ENCODE data around the gene MRPS22. TPM values are rescaled to one million over a fixed set of nuclear protein-coding genes. Genes with fewer than 3 reads are reported as not detected.

The MRPS22 gene
- total RNA-seq, 2 experiments from 2014 or later: 39.6 to 42.6 TPM

DNA sequence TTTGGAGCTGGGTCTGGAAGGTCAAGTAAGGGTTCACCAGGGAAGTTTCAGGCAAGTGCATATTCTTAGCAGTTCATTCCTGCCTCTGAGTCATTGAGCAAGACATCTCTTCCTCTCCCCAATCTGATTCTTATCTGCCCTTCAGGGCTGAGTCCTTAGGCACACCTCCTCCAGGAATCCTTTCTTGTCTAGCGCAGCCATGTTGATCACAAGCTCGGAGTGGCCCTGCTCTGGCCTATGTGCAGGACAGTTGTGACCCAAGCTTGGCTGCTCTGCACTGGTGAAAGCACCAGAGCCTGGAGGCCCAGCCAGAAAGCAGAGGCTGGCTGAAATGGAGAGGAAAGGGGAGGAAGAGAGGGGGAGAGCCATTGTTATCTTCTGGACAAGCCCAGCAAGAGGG is 30.9 kb upstream of the MRPS22 start:
- ChIA-PET POLR2A (no interaction called here), CTCF (no interaction called here)
- H3K4me3 Mint-ChIP-seq: no peak overlapping the region
- H3K36me3 Mint-ChIP-seq (ENCODE audit: low read depth): no peaks in the 10 kb centered on the region
- H3K27ac Mint-ChIP-seq: no peak overlapping the region
- Histone ChIP-seq H3K9me3 (ENCODE audit: control insufficient read depth in 1 of 2, insufficient read depth in 1 of 2, low read length in 2 of 2) (no peaks in the 10 kb centered on the region), H3K36me3 (ENCODE audit: insufficient read depth, low read length) (no peaks in the 10 kb centered on the region), H3K27me3 (ENCODE audit: control insufficient read depth in 1 of 2, insufficient read depth in 2 of 2, low read length in 2 of 2) (peaks cover 4% of the 10 kb centered on the region in 2 experiments), H3K4me3 (ENCODE audit: low read length) (no peak overlapping the region), H3K4me1 (ENCODE audit: insufficient read depth, low read length) (no peaks in the 10 kb centered on the region), H3K27ac (ENCODE audit: low read depth in 1 of 2, low read length in 2 of 2) (no peak overlapping the region)
- no peak for ATAC-seq (ENCODE audit: poor library complexity)
- TF ChIP-seq, protein P1, sequence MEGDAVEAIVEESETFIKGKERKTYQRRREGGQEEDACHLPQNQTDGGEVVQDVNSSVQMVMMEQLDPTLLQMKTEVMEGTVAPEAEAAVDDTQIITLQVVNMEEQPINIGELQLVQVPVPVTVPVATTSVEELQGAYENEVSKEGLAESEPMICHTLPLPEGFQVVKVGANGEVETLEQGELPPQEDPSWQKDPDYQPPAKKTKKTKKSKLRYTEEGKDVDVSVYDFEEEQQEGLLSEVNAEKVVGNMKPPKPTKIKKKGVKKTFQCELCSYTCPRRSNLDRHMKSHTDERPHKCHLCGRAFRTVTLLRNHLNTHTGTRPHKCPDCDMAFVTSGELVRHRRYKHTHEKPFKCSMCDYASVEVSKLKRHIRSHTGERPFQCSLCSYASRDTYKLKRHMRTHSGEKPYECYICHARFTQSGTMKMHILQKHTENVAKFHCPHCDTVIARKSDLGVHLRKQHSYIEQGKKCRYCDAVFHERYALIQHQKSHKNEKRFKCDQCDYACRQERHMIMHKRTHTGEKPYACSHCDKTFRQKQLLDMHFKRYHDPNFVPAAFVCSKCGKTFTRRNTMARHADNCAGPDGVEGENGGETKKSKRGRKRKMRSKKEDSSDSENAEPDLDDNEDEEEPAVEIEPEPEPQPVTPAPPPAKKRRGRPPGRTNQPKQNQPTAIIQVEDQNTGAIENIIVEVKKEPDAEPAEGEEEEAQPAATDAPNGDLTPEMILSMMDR (IDR thresholded peaks at IDR 0.05): no peak
- H3K9me3 Mint-ChIP-seq: no peaks in the 10 kb centered on the region
- no peaks in the 10 kb centered on the region for H3K4me1 Mint-ChIP-seq (ENCODE audit: low read depth)
- H3K27me3 Mint-ChIP-seq: peaks cover 44% of the 10 kb centered on the region
- DNase-seq: no peak
- intact Hi-C loops (cut with DNase I, micrococcal nuclease): no loop called here

DNA sequence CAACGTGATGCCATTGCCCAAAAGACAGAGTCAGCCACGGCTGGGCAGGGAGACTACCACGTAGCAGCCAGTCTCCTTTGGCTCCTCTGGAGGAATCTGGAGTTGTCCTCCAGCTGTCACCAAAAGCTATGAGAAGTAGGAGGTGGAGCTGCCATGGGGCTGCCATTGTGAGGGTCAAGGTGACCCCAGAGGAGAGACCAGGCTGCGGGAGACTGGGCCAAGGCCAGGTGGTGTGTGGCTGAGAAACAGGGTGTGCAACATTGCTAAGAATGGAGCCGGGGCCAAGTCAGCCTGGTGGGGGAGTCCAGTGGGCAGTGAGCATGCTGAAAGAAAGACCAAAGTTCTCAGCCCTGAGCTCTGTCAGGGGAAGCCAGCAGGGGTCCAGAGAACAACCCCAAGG is 29.9 kb upstream of the MRPS22 start:
- no peak overlapping the region for H3K4me3 Mint-ChIP-seq
- Histone ChIP-seq H3K9me3 (ENCODE audit: control insufficient read depth in 1 of 2, insufficient read depth in 1 of 2, low read length in 2 of 2) (no peaks in the 10 kb centered on the region), H3K4me1 (ENCODE audit: insufficient read depth, low read length) (no peaks in the 10 kb centered on the region), H3K36me3 (ENCODE audit: insufficient read depth, low read length) (no peaks in the 10 kb centered on the region), H3K4me3 (ENCODE audit: low read length) (no peak overlapping the region), H3K27ac (ENCODE audit: low read depth in 1 of 2, low read length in 2 of 2) (no peak overlapping the region), H3K27me3 (ENCODE audit: control insufficient read depth in 1 of 2, insufficient read depth in 2 of 2, low read length in 2 of 2) (peaks cover 4% of the 10 kb centered on the region in 2 experiments)
- no peaks in the 10 kb centered on the region for H3K9me3 Mint-ChIP-seq
- no peak for ATAC-seq (ENCODE audit: poor library complexity)
- intact Hi-C loops (cut with DNase I, micrococcal nuclease): no loop called here
- TF ChIP-seq, protein P1 (IDR thresholded peaks at IDR 0.05): no peak
- H3K4me1 Mint-ChIP-seq (ENCODE audit: low read depth): no peaks in the 10 kb centered on the region
- ChIA-PET POLR2A (no interaction called here), CTCF (no interaction called here)
- H3K27ac Mint-ChIP-seq: no peak overlapping the region
- H3K27me3 Mint-ChIP-seq: peaks cover 44% of the 10 kb centered on the region
- H3K36me3 Mint-ChIP-seq (ENCODE audit: low read depth): no peaks in the 10 kb centered on the region
- no peak for DNase-seq

DNA sequence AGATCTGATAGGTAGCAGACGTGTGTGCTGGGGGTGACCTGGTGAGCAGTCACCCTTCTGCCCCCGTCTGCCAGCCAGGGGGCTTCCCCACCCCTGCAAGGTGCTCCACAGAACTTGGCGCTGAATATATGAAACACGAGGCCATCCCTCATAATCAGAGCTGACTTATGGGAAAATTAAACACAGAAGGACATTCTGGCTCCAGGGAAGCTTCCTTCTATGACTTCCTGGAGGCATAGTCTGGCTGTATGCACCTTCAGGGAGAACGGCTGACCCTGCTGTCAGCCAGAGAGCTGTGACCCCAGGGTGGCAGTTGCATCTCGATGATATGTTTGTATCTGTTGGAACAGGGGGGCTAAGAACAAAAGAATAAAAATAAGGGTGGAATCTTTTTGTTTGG is 26.6 kb upstream of the MRPS22 start:
- H3K27me3 Mint-ChIP-seq: peaks cover 44% of the 10 kb centered on the region
- ChIA-PET POLR2A (no interaction called here), CTCF (no interaction called here)
- intact Hi-C loops (cut with DNase I, micrococcal nuclease): no loop called here
- no peak overlapping the region for H3K4me3 Mint-ChIP-seq
- Histone ChIP-seq H3K4me1 (ENCODE audit: insufficient read depth, low read length) (no peaks in the 10 kb centered on the region), H3K27ac (ENCODE audit: low read depth in 1 of 2, low read length in 2 of 2) (no peak overlapping the region), H3K4me3 (ENCODE audit: low read length) (no peak overlapping the region), H3K9me3 (ENCODE audit: control insufficient read depth in 1 of 2, insufficient read depth in 1 of 2, low read length in 2 of 2) (no peaks in the 10 kb centered on the region), H3K36me3 (ENCODE audit: insufficient read depth, low read length) (no peaks in the 10 kb centered on the region), H3K27me3 (ENCODE audit: control insufficient read depth in 1 of 2, insufficient read depth in 2 of 2, low read length in 2 of 2) (peaks cover 0 to 4% of the 10 kb centered on the region in 2 experiments)
- TF ChIP-seq, protein P1 (IDR thresholded peaks at IDR 0.05): no peak
- no peaks in the 10 kb centered on the region for H3K4me1 Mint-ChIP-seq (ENCODE audit: low read depth)
- ATAC-seq (ENCODE audit: poor library complexity) (no peak), DNase-seq (no peak)
- H3K36me3 Mint-ChIP-seq (ENCODE audit: low read depth): no peaks in the 10 kb centered on the region
- no peaks in the 10 kb centered on the region for H3K9me3 Mint-ChIP-seq
- no peak overlapping the region for H3K27ac Mint-ChIP-seq

Data from CD4-positive, alpha-beta T cell (primary cell).